Measurements from ENCODE around the gene SGCE.

DNA sequence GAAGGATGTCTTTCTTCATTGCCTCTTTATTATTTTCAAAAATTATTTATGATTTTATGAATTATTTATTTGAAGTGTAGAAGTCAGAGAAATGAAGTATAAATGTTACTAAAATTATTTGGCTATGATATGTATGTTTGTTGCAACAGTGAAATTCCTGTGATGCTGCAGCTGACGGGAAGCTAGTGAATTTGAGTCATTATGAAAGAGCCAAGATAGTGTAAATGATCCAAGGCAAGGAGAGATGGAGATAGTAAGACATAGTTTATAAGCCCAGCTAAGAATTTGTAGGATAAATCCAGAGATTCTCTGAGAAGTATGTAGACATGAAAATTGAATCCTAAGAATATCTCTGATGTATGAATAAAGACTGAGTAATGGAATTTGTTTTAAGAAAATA lies 115.5 kb downstream of the SGCE start:
- TF ChIP-seq CTCF (conservative IDR thresholded peaks at IDR 0.05; ENCODE audit: low read length) (no peak), EZH2phosphoT487 (IDR thresholded peaks at IDR 0.05; ENCODE audit: borderline replicate concordance, low read depth, low read length) (no peak)
